ENCODE measurements around the gene UGGT2.
"Not testable (repeated sequence)": the region's sequence is repeated elsewhere in the genome, so short reads cannot be mapped to it uniquely, and the experiment has no call there.

GRCh38 chr13:96051946-96052345, 1.3 kb downstream of the UGGT2 start:
- TF ChIP-seq EZH2 (IDR thresholded peaks at IDR 0.05; ENCODE audit: insufficient read depth, poor library complexity, severe bottlenecking); EZH2phosphoT487 (IDR thresholded peaks at IDR 0.05; ENCODE audit: insufficient read depth, low read depth): not testable (repeated sequence)

All from GM23248 (cell line).